ENCODE data around the gene B3GALT6. TPM values are rescaled to one million over a fixed set of nuclear protein-coding genes. Genes with fewer than 3 reads are reported as not detected.
A peak's percentile ranks its signal among the peaks of the same experiment; 100 is the strongest.

B3GALT6 gene
- total RNA-seq, 1 experiment from 2014 or later = 24.6 TPM

DNA sequence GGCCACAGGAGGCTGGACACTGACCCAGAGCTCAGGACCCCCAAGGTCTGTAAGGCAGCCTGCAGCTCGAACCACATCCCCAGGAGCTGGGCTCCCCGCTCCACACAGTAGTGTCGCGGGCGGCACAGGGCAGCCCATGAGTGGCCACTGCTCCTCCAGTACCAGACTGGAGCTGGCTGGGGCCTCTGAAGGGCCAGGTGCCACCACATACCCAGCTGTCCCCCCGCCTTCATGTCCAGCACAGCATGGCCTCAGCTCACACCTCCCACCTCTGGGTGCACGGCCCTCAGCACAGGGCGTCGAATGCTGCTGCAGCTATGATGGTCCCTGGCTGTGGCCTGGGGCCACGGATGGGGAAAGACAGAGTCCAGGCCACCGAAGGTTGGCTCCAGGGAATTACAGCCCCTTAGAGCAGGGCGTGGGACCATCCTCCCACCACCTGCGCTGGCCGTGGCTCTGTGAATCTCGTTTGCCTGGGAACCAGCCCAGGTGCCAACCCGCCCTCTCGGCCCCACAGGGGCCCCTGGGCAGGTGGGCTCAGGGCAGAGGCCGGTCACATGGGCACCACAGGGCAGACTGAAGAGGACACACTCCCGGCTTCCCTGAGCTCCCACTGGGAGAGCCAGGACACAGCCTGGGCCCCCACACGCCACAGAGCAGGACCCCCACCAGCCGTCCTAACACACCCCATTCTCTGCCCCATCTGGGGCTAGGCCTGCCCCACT, 16.0 kb upstream of the B3GALT6 start:
- Mint-ChIP-seq H3K9me3 (ENCODE audit: unreplicated experiment) (no peaks in the 10 kb centered on the region), H3K27ac (ENCODE audit: low read depth, unreplicated experiment) (no peak overlapping the region), H3K4me1 (ENCODE audit: insufficient read depth, unreplicated experiment) (no peaks in the 10 kb centered on the region), H3K27me3 (ENCODE audit: insufficient read depth, unreplicated experiment) (no peaks in the 10 kb centered on the region), H3K36me3 (ENCODE audit: insufficient read depth, unreplicated experiment) (peaks cover 18% of the 10 kb centered on the region), H3K4me3 (ENCODE audit: unreplicated experiment) (no peak overlapping the region)
- intact Hi-C loops (cut with micrococcal nuclease) = no loop called here
- POLR2A ChIA-PET = interaction anchor here (0.6 kb wide), 1 partner anchor 237 kb away, joined by 3 read pairs; no protein-coding TSS in a partner anchor
- TF ChIP-seq, protein P1, sequence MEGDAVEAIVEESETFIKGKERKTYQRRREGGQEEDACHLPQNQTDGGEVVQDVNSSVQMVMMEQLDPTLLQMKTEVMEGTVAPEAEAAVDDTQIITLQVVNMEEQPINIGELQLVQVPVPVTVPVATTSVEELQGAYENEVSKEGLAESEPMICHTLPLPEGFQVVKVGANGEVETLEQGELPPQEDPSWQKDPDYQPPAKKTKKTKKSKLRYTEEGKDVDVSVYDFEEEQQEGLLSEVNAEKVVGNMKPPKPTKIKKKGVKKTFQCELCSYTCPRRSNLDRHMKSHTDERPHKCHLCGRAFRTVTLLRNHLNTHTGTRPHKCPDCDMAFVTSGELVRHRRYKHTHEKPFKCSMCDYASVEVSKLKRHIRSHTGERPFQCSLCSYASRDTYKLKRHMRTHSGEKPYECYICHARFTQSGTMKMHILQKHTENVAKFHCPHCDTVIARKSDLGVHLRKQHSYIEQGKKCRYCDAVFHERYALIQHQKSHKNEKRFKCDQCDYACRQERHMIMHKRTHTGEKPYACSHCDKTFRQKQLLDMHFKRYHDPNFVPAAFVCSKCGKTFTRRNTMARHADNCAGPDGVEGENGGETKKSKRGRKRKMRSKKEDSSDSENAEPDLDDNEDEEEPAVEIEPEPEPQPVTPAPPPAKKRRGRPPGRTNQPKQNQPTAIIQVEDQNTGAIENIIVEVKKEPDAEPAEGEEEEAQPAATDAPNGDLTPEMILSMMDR (IDR thresholded peaks at IDR 0.05; ENCODE audit: unreplicated experiment) = no peak
- no TSS peak for BruUV-seq (replicated peaks)
- CTCF ChIA-PET = interaction anchor here (0.6 to 1.4 kb wide), 2 partner anchors 94 to 98 kb away, joined by 4 to 5 read pairs; no protein-coding TSS in a partner anchor
- no peak for DNase-seq (ENCODE audit: unreplicated experiment)

DNA sequence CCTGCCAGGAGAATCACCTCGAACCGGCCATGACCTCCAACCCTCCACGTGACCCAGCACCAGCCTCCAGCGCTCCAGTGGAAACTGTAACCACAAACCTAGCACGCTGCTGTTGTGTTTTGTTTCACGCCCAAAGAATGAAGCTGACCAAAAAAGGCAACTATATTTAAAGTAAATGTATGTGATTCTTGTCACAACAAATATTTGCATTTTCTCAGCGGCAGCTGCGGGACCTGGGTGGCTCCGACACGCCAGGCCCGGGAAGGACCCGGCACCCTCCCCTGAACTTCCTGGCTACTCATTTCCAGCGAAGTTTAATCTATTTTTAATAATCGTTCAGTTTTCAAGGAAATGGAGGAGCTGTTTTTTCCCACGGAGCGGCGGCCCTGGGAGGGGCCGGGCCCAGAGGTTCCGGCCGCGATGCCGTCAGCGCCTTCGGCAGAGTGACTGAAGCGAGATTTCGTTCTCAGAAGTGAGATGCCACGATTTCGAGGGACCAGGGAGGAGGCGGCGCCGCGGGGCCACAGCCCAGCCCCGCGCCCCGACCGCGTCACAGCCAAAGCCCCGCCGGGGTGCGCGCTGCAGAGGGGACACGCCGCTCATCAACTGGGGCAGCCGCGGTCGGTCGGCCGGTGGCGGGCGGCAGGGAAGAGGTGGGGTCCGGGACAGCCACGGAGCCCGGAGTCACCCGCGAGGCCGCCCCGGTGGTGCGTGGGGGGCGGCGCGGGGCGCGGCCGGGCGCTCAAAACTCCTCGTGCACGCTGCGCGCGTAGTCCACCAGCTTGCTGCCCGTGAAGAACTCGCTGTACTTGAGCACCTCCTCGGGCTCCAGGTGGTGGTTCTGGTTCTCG, 15.0 kb upstream of the B3GALT6 start:
- intact Hi-C loops (cut with micrococcal nuclease) = no loop called here
- ChIA-PET POLR2A (interaction anchor here (1.0 kb wide), 2 partner anchors 8 to 14 kb away, joined by 3 to 5 read pairs; no protein-coding TSS in a partner anchor), CTCF (no interaction called here)
- Mint-ChIP-seq H3K9me3 (ENCODE audit: unreplicated experiment) (no peaks in the 10 kb centered on the region), H3K4me1 (ENCODE audit: insufficient read depth, unreplicated experiment) (no peaks in the 10 kb centered on the region), H3K27me3 (ENCODE audit: insufficient read depth, unreplicated experiment) (no peaks in the 10 kb centered on the region), H3K4me3 (ENCODE audit: unreplicated experiment) (no peak overlapping the region), H3K27ac (ENCODE audit: low read depth, unreplicated experiment) (no peak overlapping the region), H3K36me3 (ENCODE audit: insufficient read depth, unreplicated experiment) (peaks cover 27% of the 10 kb centered on the region)
- BruUV-seq (replicated peaks) = TSS peak; percentile 82
- TF ChIP-seq, protein P1 (IDR thresholded peaks at IDR 0.05; ENCODE audit: unreplicated experiment) = no peak
- no peak for DNase-seq (ENCODE audit: unreplicated experiment)

DNA sequence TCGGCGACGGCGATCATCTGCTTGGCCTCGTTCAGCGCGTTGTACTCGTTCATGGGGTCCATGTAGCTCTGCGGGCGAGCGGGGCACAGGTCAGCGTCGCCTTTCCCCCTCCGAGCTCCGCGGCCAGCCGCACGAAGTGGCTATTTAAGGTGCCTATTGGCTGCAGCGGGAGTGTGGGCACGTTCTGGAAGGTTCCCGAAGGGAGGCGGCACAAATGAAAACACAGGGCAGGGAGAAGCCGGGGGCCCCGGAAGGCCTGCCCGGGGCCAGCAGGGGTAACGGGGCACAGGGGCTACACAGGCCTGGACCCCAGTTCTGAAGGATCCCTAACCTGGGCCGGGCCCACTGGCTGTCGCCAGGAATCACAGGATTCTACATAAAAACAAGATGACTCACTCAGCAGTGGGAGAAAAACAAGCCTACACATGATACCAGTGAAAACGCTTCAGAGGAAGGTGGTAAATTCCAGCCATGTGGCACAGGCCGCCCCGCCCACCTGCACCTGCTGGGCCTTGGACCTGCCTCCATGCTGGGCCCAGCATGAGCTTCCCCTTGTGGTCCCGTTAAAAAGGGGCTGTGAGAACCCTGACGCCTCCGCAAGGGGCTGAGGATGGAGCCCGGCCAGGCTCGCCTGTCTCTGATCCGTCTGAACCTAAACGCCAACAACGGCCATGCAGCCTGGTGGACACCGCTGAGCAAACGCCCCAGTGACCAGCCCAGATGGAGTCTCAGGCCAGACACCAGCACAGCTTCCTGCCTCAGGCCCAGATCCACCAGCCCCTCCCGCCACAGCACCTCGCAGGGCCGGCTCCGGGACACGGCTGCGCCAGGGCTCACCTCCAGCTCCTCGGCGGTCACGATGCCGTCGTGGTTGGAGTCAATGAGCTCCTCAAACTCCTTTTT, 14.2 kb upstream of the B3GALT6 start:
- intact Hi-C loops (cut with micrococcal nuclease) = no loop called here
- ChIA-PET CTCF (no interaction called here), POLR2A (interaction anchor here (1.0 kb wide), 2 partner anchors 7 to 56 kb away, joined by 4 to 5 read pairs; partner anchors contain the start of gene UBE2J2)
- Mint-ChIP-seq H3K27ac (ENCODE audit: low read depth, unreplicated experiment) (peak overlapping the region; percentile 42), H3K4me1 (ENCODE audit: insufficient read depth, unreplicated experiment) (no peaks in the 10 kb centered on the region), H3K4me3 (ENCODE audit: unreplicated experiment) (no peak overlapping the region), H3K27me3 (ENCODE audit: insufficient read depth, unreplicated experiment) (no peaks in the 10 kb centered on the region), H3K9me3 (ENCODE audit: unreplicated experiment) (no peaks in the 10 kb centered on the region), H3K36me3 (ENCODE audit: insufficient read depth, unreplicated experiment) (peaks cover 27% of the 10 kb centered on the region)
- no TSS peak for BruUV-seq (replicated peaks)
- peak; percentile 73 for DNase-seq (ENCODE audit: unreplicated experiment)
- TF ChIP-seq, protein P1 (IDR thresholded peaks at IDR 0.05; ENCODE audit: unreplicated experiment) = no peak
